Ectodermal cell (in vitro differentiated cells): ENCODE data around the gene ATG5.

ENCODE experiments used
- H3K27ac ChIP-seq: 2 replicates; pipeline ENCODE4 v1.7.0; 2013; ENCODE audit warnings: mild to moderate bottlenecking, low read depth, low read length; ENCODE audit not compliant: insufficient read depth, poor library complexity, severe bottlenecking
- H3K27me3 ChIP-seq: 2 replicates; pipeline ENCODE4 v1.7.0; 2013; ENCODE audit warnings: mild to moderate bottlenecking, low read length; ENCODE audit not compliant: insufficient read depth, control insufficient read depth, poor library complexity, severe bottlenecking
- H3K36me3 ChIP-seq: one replicate; pipeline ENCODE4 v1.7.0; 2013; ENCODE audit warnings: low read length; ENCODE audit not compliant: control insufficient read depth, insufficient read depth
- H3K4me1 ChIP-seq: one replicate; pipeline ENCODE4 v1.7.0; 2013; ENCODE audit warnings: low read length; ENCODE audit not compliant: control insufficient read depth, insufficient read depth
- H3K4me3 ChIP-seq: 2 replicates; pipeline ENCODE4 v1.7.0; 2013; ENCODE audit warnings: low read depth, low read length, control low read depth; ENCODE audit not compliant: insufficient read depth
- H3K9me3 ChIP-seq: 2 replicates; pipeline ENCODE4 v1.7.0; 2013; ENCODE audit warnings: mild to moderate bottlenecking, low read length, moderate library complexity; ENCODE audit not compliant: control insufficient read depth
- WGBS, 2 experiments: methylation state at CpG; one replicate each; pipeline ENCODE4 v1.1.7; 2013; ENCODE audit warnings: missing lambda C conversion rate in 2 of 2; 5-methylcytosine and 5-hydroxymethylcytosine counted together

ATG5 gene

DNA sequence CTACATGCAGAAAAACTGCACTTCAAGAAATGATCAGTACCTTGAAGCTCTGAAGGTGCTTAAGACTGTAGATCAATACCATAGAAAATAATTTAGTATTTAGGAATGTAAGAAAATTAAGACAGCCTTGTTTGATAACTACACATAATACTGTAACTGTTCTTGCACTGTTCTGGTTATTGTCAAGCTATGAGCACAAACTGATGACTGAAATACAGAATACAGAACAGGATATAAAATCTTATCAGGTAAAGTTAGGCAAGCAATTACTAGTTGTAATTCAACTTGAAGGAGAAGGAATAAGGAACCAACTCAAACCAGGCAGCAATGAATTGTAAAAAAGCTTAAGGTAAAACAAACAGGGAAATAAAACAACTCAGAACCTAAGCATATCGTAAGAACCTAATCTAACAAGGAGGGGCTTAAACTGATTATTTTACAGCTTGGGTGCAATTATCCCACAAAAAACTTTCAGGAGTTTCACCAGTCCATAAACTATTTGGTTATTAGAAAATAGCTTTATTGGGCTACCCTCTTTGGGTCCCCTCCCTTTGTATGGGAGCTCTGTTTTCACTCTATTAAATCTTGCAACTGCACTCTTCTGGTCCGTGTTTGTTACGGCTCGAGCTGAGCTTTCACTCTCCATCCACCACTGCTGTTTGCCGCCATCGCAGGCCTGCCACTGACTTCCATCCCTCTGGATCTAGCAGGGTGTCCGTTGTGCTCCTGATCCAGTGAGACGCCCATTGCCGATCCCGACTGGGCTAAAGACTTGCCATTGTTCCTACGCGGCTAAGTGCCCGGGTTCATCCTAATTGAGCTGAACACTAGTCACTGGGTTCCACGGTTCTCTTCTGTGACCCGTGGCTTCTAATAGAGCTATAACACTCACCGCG lies 97.7 kb downstream of the ATG5 start:
- no peaks in the 10 kb centered on the region for H3K4me1 ChIP-seq
- H3K36me3 ChIP-seq, result no peaks in the 10 kb centered on the region
- WGBS, 2 experiments, result 95 to 97% methylated on average over 17 of the region's 17 CpGs
- peaks cover 2% of the 10 kb centered on the region for H3K9me3 ChIP-seq
- no peak overlapping the region for H3K27ac ChIP-seq
- no peak overlapping the region for H3K4me3 ChIP-seq
- no peaks in the 10 kb centered on the region for H3K27me3 ChIP-seq

- WGBS, 2 experiments, result 90 to 96% methylated on average over 2 of the region's 2 CpGs
- H3K27me3 ChIP-seq, result no peaks in the 10 kb centered on the region
- no peak overlapping the region for H3K27ac ChIP-seq
- H3K4me3 ChIP-seq, result no peak overlapping the region
- no peaks in the 10 kb centered on the region for H3K4me1 ChIP-seq
- H3K36me3 ChIP-seq, result no peaks in the 10 kb centered on the region
- peaks cover 2% of the 10 kb centered on the region for H3K9me3 ChIP-seq
Measured at GRCh38 chr6:106226676-106227075, 98.9 kb downstream of the ATG5 start.

GRCh38 chr6:106225581-106225980 lies 100.0 kb downstream of the ATG5 start:
- Histone ChIP-seq H3K4me3 (no peak overlapping the region), H3K9me3 (peaks cover 2% of the 10 kb centered on the region), H3K36me3 (no peaks in the 10 kb centered on the region), H3K27me3 (no peaks in the 10 kb centered on the region), H3K4me1 (no peaks in the 10 kb centered on the region), H3K27ac (no peak overlapping the region)

GRCh38 chr6:106223300-106223930 lies 102.1 kb downstream of the ATG5 start:
- Histone ChIP-seq H3K4me3 (no peak overlapping the region), H3K27ac (no peak overlapping the region), H3K27me3 (no peaks in the 10 kb centered on the region), H3K36me3 (no peaks in the 10 kb centered on the region), H3K9me3 (no peaks in the 10 kb centered on the region), H3K4me1 (no peaks in the 10 kb centered on the region)
- WGBS, 2 experiments, result 54% methylated on average over 2 of the region's 2 CpGs; no CpG with 5 or more reads in 1 of the 2 experiments

DNA sequence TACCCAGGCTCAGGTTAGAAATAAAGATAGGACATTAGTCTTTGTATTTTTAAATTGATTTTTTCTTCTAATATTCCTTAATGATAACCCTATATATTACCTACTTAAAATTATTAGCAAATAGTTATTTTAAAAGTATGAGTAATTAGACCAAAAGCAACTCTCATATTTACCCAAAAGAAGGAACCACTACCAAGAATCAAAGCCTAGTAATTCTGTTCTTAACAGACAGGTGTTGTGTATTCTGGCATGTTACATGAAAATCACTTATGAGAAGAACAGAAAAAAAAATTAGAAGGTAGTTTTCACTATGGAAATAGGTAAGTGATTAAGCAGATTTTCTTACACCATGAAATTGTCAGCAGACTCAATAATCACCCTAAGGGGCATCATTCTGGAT lies 105.1 kb downstream of the ATG5 start:
- no peak overlapping the region for H3K4me3 ChIP-seq
- no peaks in the 10 kb centered on the region for H3K4me1 ChIP-seq
- no peak overlapping the region for H3K27ac ChIP-seq
- no peaks in the 10 kb centered on the region for H3K9me3 ChIP-seq
- no peaks in the 10 kb centered on the region for H3K36me3 ChIP-seq
- H3K27me3 ChIP-seq, result no peaks in the 10 kb centered on the region

DNA sequence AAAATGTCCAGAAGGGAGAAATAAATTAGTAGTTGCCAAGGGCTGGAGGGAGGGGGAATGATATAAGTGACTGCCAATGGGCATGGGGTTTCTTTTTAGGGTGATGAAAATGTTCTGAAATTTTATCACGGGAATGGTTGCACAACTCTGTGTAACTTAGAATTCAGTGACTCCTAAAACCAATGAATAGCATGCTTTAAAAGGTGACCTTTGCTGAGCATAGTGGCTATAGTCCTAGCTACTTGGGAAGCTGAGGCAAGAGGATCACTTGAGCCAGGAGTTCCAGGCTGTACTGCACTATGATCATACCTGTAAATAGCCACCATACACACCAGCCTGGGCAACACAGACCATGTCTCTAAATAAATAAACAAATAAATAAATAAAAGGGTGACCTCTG lies 109.0 kb downstream of the ATG5 start:
- Histone ChIP-seq H3K36me3 (no peaks in the 10 kb centered on the region), H3K27ac (no peak overlapping the region), H3K27me3 (no peaks in the 10 kb centered on the region), H3K4me3 (no peak overlapping the region), H3K9me3 (no peaks in the 10 kb centered on the region), H3K4me1 (no peaks in the 10 kb centered on the region)
- WGBS, 2 experiments, result 79 to 96% methylated on average over 1 of the region's 1 CpG

GRCh38 chr6:106215608-106216007 lies 110.0 kb downstream of the ATG5 start:
- H3K4me3 ChIP-seq, result no peak overlapping the region
- WGBS, 2 experiments, result 96% methylated on average over 3 of the region's 3 CpGs; no CpG with 5 or more reads in 1 of the 2 experiments
- no peaks in the 10 kb centered on the region for H3K9me3 ChIP-seq

DNA sequence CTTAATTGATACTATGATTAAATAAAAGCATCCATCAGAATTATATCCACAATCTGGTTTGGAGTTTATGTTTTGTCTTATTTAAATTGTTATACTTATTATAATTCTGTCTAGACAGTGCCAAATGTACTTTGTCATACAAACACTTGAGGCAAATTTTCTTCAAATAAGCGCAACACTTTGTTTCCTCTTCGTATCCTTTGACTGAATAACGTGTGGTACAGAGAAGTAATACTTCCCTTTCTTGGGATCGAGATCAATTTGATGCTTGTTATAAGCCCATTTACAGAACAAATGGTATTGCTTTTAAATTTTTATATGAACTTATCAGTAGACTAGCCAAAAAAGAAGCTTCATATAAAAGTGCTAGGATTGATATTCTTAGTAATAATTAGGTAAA lies 111.0 kb downstream of the ATG5 start:
- H3K9me3 ChIP-seq, result no peaks in the 10 kb centered on the region
- H3K27ac ChIP-seq, result no peak overlapping the region
- 86 to 95% methylated on average over 3 to 4 of the region's 4 CpGs for WGBS, 2 experiments
- H3K4me1 ChIP-seq, result no peaks in the 10 kb centered on the region
- no peaks in the 10 kb centered on the region for H3K27me3 ChIP-seq
- H3K4me3 ChIP-seq, result no peak overlapping the region
- H3K36me3 ChIP-seq, result no peaks in the 10 kb centered on the region

More at GRCh38 chr6:106215608-106216007, 110.0 kb downstream of the ATG5 start:
- Histone ChIP-seq H3K27ac (no peak overlapping the region), H3K4me1 (no peaks in the 10 kb centered on the region), H3K36me3 (no peaks in the 10 kb centered on the region), H3K27me3 (no peaks in the 10 kb centered on the region)

DNA sequence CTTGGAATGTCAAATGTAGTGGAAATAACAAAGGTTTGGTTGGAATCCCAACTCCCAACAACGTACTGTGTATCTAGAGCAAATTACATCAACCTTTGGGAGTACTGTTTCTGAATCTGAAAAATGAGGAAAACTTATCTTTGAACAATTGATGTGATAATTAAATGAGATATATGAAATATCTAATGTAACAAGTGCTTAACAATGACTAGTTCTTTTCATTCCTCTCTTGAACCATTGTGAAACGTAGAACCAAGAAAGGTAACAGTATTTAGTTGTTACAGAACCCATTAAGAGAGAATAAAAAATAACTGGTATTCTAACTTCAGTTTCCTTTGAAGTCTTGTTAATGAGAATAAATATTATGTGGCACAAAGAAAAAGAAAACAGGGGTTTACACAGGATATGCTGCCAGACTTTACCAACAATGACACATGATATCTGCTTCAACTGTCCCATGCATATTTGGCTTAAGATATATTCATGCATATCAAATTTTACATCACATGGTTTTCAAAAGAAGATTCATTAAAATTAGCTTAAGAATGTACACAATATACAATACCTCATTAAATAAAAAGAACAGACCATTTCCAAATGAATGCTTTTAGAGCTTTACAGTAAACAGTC lies 111.8 kb downstream of the ATG5 start:
- H3K27ac ChIP-seq, result no peak overlapping the region
- WGBS, 2 experiments, result 95 to 100% methylated on average over 1 of the region's 2 CpGs
- H3K36me3 ChIP-seq, result no peaks in the 10 kb centered on the region
- no peaks in the 10 kb centered on the region for H3K9me3 ChIP-seq
- no peaks in the 10 kb centered on the region for H3K4me1 ChIP-seq
- no peaks in the 10 kb centered on the region for H3K27me3 ChIP-seq
- H3K4me3 ChIP-seq, result no peak overlapping the region

GRCh38 chr6:106212576-106212975 lies 113.0 kb downstream of the ATG5 start:
- 95 to 99% methylated on average over 4 to 5 of the region's 5 CpGs for WGBS, 2 experiments
- Histone ChIP-seq H3K27me3 (no peaks in the 10 kb centered on the region), H3K4me3 (no peak overlapping the region), H3K9me3 (no peaks in the 10 kb centered on the region), H3K36me3 (no peaks in the 10 kb centered on the region), H3K27ac (no peak overlapping the region), H3K4me1 (no peaks in the 10 kb centered on the region)
